GM04504 (cell line): ENCODE results near the gene RPS6KB2.
"Not testable (repeated sequence)": the region's sequence is repeated elsewhere in the genome, so short reads cannot be mapped to it uniquely, and the experiment has no call there.

ENCODE experiments used
- DNase-seq: peaks from one replicate; pipeline ENCODE4 v3.0.0-alpha.2; 2012; ENCODE audit warnings: low read depth

The RPS6KB2 gene

GRCh38 chr11:67442504-67443404, 14.5 kb downstream of the RPS6KB2 start:
- no peak for DNase-seq

- DNase-seq, result no peak
Observed at GRCh38 chr11:67445515-67445914, 17.2 kb downstream of the RPS6KB2 start.

GRCh38 chr11:67448220-67448609, 19.9 kb downstream of the RPS6KB2 start:
- no peak for DNase-seq

GRCh38 chr11:67449116-67449844, 21.0 kb downstream of the RPS6KB2 start:
- no peak for DNase-seq

- no peak for DNase-seq
Observed at GRCh38 chr11:67450796-67451657, 22.7 kb downstream of the RPS6KB2 start.

GRCh38 chr11:67451658-67451976, 23.3 kb downstream of the RPS6KB2 start:
- DNase-seq, result no peak

DNA sequence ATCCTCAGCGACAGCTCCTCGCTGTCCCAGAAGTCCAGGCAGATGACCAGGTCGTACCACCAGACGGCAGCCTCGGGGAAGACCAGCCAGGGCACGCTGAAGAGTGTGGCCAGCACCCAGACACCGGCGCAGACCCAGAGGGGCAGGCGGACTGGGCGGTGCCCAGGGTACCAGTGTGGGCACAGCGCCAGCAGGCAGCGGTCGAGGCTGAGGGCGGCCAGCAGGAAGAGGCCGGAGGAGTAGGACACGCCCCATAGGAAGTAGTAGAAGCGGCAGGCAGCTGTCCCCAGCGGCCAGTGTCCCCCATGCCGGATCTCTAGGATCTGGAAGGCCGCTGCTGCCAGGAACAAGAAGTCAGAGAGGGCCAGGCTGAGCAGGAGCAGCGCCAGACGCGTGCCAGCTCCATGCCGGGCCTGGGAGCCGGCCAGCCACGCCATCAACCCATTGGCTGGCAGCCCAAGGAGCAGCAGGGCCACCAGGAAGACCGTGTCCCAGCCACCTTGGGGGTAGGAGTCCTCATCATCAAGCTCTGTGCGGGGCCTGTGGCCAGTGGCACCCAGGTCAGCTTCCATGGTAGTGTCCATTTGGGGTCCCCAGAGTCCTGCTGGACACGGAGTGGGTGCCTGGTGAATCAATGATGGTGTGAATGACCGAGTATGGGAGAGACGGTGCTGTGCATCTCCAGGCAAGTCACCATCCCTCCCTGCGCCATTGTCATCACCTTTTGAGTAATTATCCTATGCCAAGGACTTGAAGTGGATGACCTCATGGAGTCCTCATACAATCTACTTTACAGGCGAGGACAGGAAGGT, 24.1 kb downstream of the RPS6KB2 start, which contains the start of gene GPR152:
TSS of gene GPR152 (minus strand) at position 589 of the 812 bp plus-strand sequence. CDS start at position 584, 5 bp downstream.
- no peak for DNase-seq

DNA sequence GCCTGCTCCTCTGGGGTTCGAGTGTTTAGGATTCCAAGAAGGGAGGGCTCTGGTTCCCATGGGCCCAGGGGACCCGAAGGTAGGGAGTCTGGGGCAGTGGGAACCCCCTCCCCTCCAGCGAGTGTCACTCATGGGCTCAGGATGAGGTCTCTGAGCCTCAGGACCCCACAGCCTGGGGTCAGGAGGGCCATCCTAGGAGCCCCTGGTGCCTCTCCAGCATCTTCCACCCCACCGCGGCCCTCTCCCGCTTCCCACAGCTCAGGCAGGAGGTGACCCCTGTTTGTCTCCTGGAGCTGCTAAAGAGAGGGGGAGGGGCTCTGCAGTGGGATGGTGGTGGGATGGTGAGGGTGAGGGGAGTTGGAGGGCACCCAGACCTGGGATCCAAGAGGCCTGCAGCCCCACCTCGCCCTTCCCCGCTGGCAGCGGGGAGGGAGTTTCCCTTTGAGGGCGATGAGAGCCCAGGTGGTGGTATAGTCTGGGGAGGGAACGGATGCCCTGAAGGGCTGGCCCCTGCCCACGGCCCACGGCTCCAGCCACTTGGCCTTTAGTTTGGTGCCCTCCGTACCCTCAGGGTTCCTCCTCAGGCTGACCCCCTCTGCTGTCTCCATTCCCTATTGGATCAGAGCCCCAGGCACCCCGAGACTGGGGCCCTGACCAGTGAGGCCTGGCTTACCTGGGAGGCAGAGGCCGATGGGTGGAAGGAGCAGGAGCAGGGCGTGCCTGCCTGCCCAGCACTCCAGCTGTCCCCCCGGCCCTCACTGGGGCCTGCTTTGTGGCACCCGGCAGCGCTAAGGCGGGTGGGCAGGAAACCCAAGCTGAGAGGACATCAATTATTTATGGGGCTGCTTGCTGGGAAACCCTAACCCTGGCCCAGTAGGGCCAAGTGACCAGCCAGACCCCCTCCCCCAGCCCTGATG, 25.8 kb downstream of the RPS6KB2 start:
- no peak for DNase-seq

GRCh38 chr11:67455054-67455453, 26.8 kb downstream of the RPS6KB2 start, which contains the start of gene CABP4:
TSS of gene CABP4 (plus strand) at chr11:67455354. CDS start at chr11:67455424, 70 bp downstream.
- DNase-seq, result no peak

GRCh38 chr11:67456068-67456705, 27.9 kb downstream of the RPS6KB2 start:
- DNase-seq, result no peak

GRCh38 chr11:67457453-67457852, 29.2 kb downstream of the RPS6KB2 start:
- no peak for DNase-seq

DNA sequence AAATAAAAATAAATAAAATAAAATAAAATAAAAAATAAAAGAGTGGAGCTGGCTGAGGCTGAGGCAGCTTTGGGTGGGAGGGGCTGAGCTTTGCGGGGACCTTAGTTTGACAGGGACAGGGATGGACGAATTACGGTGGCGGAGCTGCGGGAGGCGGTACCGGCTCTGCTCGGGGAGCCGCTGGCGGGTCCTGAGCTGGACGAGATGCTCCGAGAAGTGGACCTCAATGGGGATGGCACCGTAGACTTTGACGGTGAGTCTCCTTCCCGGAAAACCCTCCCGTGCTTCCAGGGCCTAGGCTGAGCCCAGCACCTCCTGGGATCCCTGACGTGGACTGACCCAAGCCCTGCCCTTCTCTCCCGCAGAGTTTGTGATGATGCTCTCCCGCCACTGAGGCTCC, 30.0 kb downstream of the RPS6KB2 start:
- DNase-seq, result no peak

DNA sequence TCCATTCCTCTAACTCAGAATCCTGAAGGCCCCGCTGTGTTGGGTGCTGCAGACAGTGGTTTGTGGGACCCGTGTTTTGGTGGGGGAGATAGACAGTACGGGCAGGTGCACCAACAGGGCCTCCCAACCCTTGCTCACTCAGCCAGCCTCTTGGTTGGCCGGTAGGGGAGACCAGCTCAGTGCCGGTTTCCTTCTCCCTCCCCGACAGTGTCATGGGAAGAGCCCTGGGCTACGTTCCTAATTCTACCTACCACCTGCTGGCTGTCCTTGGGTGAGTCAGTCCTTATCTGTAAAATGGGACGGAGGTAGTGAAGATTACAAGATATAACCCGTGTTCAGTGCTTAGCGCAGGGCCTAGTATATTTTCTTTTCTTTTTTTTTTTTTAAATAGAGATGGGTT, 34.9 kb downstream of the RPS6KB2 start:
- no peak for DNase-seq

DNA sequence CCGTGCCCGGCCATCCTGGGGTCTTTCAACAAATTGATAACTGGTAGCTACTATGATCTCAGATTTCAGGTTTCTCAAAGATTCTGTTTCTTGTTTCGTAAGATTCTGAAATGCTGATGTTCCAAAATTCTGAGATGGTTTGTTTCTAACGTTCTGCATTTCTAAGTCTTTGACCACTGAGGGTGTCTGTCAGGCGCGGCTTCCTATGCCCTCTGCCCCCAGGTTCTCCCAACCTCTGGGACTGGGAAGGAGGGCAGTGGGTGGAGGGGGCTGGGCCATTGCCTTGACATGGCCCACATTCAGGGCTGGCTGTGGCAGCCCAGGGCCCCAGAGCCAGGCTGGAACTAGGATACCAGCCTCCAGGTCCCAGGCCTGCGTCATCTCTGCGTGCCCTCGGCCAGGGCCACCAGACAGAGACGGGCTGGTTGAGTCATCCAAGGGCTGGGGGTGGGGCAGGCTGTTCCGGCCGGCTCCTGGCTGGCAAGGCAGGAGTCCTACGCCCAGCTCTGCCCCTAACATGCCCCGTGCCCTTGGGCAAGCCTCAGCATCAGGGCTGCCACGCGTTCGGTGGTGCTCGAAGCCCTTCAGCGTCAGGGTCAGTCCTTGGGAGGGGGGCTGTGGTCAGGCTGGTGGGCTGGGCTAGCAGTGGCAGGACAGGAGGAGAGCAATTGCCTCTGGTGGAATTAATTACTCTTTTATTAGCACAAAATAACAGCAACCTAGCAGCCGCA, 35.6 kb downstream of the RPS6KB2 start:
- DNase-seq, result no peak

GRCh38 chr11:67464411-67465188, 36.3 kb downstream of the RPS6KB2 start:
- DNase-seq, result no peak

DNA sequence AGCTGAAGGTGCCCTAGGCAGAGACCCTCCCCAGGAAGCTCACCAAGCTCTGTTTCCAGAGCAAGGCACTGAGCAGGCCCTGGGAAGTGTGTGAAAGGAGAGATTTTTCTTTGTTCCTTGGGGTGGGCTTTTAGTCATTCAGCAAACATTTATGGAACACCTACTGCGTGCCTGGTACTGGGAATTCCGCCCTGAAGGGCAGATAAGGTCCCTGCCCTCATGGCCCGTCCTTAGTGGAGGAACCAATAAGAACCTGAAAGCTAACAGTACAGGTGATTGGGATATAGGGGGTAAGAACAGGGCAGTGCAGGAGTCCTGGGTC, 36.9 kb downstream of the RPS6KB2 start:
- DNase-seq, result no peak

DNA sequence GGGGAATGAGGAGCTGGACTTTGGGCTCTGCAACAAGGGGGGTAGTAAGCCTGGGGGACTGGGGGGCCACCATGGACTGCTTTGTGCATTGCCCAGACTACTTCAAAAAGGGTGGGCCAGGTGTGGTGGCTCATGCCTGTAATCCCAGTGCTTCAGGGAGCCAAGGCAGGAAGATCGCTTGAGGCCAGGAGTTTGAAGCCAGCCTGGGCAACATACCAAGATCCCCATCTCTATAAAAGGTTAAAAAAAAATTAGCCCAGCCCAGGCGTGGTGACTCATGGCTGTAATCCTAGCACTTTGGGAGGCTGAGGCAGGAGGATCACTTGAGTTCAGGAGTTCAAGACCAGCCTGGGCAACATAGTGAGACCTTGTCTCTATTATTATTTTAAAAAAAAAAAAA, 37.2 kb downstream of the RPS6KB2 start:
- DNase-seq, result not testable (repeated sequence)

- DNase-seq, result no peak
Observed at GRCh38 chr11:67466367-67466766, 38.1 kb downstream of the RPS6KB2 start.
